Transverse colon (tissue), 4 donors: ENCODE data around the gene GAA.

Experiments
- CTCF ChIP-seq, 5 experiments: fragments of 200-600 bp in 3 of 5; fragments of 450-650 bp in 2 of 5; sonication (generic) in 3 of 5; IDR thresholded peaks; 1 replicate in 2 of 5; 2 replicates in 3 of 5; pipeline ENCODE4 v1.5.1; 2016 to 2017; ENCODE audit warnings: antibody characterized with exemption in 5 of 5, inconsistent platforms in 3 of 5, mild to moderate bottlenecking in 2 of 5, moderate library complexity in 1 of 5
- POLR2AphosphoS5 ChIP-seq, 3 donors: sonication (generic); formaldehyde crosslinking; IDR thresholded peaks; one replicate each; pipeline ENCODE4 v1.6.1; 2016; ENCODE audit warnings: antibody characterized with exemption in 3 of 3

- TF ChIP-seq CTCF (IDR thresholded peaks at IDR 0.05) (no peak), POLR2AphosphoS5 (IDR thresholded peaks at IDR 0.05) (no peak)
Measured at GRCh38 chr17:80105762-80106161, 4.4 kb downstream of the GAA start.
